Thoracic aorta (tissue), 2 donors: ENCODE results near the gene SFMBT2. TPM values are rescaled to one million over a fixed set of nuclear protein-coding genes. Genes with fewer than 3 reads are reported as not detected.

Experiments used
- ATAC-seq: fragments of 150-250 bp; one replicate; pipeline ENCODE4 v1.8.0; 2017; ENCODE audit warnings: low read depth; ENCODE audit not compliant: insufficient number of reproducible peaks, low FRiP score
- DNase-seq: peaks from one replicate; pipeline ENCODE4 v3.0.0-alpha.2; 2020; ENCODE audit warnings: low spot score
- H3K27ac ChIP-seq, 2 donors: fragments of 200-600 bp; sonication (generic); 1 replicate in 1 of 2; 2 replicates in 1 of 2; pipeline ENCODE4 v1.5.1; 2016; ENCODE audit warnings: mild to moderate bottlenecking in 2 of 2, moderate library complexity in 2 of 2
- H3K27me3 ChIP-seq: fragments of 200-600 bp; sonication (generic); replicated peaks from 2 replicates; pipeline ENCODE4 v1.6.0; 2016; ENCODE audit warnings: mild to moderate bottlenecking; ENCODE audit not compliant: insufficient read depth
- H3K36me3 ChIP-seq: fragments of 200-600 bp; sonication (generic); one replicate; pipeline ENCODE4 v1.5.1; 2016
- H3K4me1 ChIP-seq, 2 donors: fragments of 200-600 bp; sonication (generic); 1 replicate in 1 of 2; 2 replicates in 1 of 2; pipeline versions ENCODE4 v1.5.1 to v1.6.0; 2016; ENCODE audit warnings: low read depth in 2 of 2, mild to moderate bottlenecking in 1 of 2; ENCODE audit not compliant: control insufficient read depth in 1 of 2
- H3K4me3 ChIP-seq: fragments of 200-600 bp; sonication (generic); 2 replicates; pipeline ENCODE4 v1.5.1; 2016; ENCODE audit warnings: mild to moderate bottlenecking
- H3K9me3 ChIP-seq: fragments of 200-600 bp; sonication (generic); 2 replicates; pipeline ENCODE4 v1.5.1; 2016
- CTCF ChIP-seq: fragments of 200-600 bp; sonication (generic); IDR thresholded peaks from one replicate; pipeline ENCODE4 v1.5.1; 2019; ENCODE audit warnings: antibody characterized with exemption
- total RNA-seq, 2 donors: library from RNA; depleted of rRNA; stranded (reverse); fragments of >200 nt; gene quantifications; one replicate each; pipeline versions ENCODE4 v1.1.0 to v1.2.3, GENCODE V29; 2016

The SFMBT2 gene
- total RNA-seq, 2 donors from 2014 or later = 8.5 to 9.0 TPM

- no peak for ATAC-seq
- Histone ChIP-seq H3K27ac (no peak overlapping the region), H3K27me3 (no peaks in the 10 kb centered on the region), H3K9me3 (no peaks in the 10 kb centered on the region), H3K36me3 (no peaks in the 10 kb centered on the region), H3K4me1 (no peaks in the 10 kb centered on the region), H3K4me3 (no peak overlapping the region)
- TF ChIP-seq CTCF = no peak
- no peak for DNase-seq
Measured at GRCh38 chr10:7181420-7181819, 229.4 kb downstream of the SFMBT2 start.

- ATAC-seq = no peak
- no peaks in the 10 kb centered on the region for H3K36me3 ChIP-seq
- no peaks in the 10 kb centered on the region for H3K4me1 ChIP-seq
- no peaks in the 10 kb centered on the region for H3K9me3 ChIP-seq
- H3K27ac ChIP-seq = no peak overlapping the region
- TF ChIP-seq CTCF = no peak
- H3K27me3 ChIP-seq = no peaks in the 10 kb centered on the region
- DNase-seq = no peak
- no peak overlapping the region for H3K4me3 ChIP-seq
Measured at GRCh38 chr10:7179536-7179935, 231.3 kb downstream of the SFMBT2 start.

- Histone ChIP-seq H3K4me3 (no peak overlapping the region), H3K9me3 (no peaks in the 10 kb centered on the region), H3K27ac (no peak overlapping the region), H3K36me3 (no peaks in the 10 kb centered on the region), H3K4me1 (no peaks in the 10 kb centered on the region), H3K27me3 (no peaks in the 10 kb centered on the region)
- TF ChIP-seq CTCF = no peak
- DNase-seq = no peak
- ATAC-seq = no peak
Measured at GRCh38 chr10:7173948-7174347, 236.9 kb downstream of the SFMBT2 start.

- Histone ChIP-seq H3K27ac (no peak overlapping the region), H3K36me3 (no peaks in the 10 kb centered on the region), H3K4me1 (no peaks in the 10 kb centered on the region), H3K9me3 (no peaks in the 10 kb centered on the region), H3K4me3 (no peak overlapping the region), H3K27me3 (no peaks in the 10 kb centered on the region)
- TF ChIP-seq CTCF = no peak
- ATAC-seq (no peak), DNase-seq (no peak)
Measured at GRCh38 chr10:7171825-7172224, 239.0 kb downstream of the SFMBT2 start.

- DNase-seq (no peak), ATAC-seq (no peak)
- no peaks in the 10 kb centered on the region for H3K4me1 ChIP-seq
- no peaks in the 10 kb centered on the region for H3K27me3 ChIP-seq
- no peak for TF ChIP-seq CTCF
- no peak overlapping the region for H3K27ac ChIP-seq
- H3K36me3 ChIP-seq = no peaks in the 10 kb centered on the region
- H3K9me3 ChIP-seq = no peaks in the 10 kb centered on the region
- no peak overlapping the region for H3K4me3 ChIP-seq
Measured at GRCh38 chr10:7170626-7171322, 240.1 kb downstream of the SFMBT2 start.
